Loucy (cell line): ENCODE results near the gene PLAC8.

Source experiments
- H2AFZ ChIP-seq: fragments of 200-600 bp; sonication (generic); 2 replicates; pipeline ENCODE4 v1.6.0; 2016; ENCODE audit warnings: antibody characterized with exemption, mild to moderate bottlenecking, low read length, moderate library complexity
- H3F3A ChIP-seq: fragments of 200-600 bp; 2 replicates; pipeline ENCODE4 v1.6.0; 2016; ENCODE audit warnings: antibody characterized with exemption, low read depth, mild to moderate bottlenecking
- H3K27me3 ChIP-seq: fragments of 200-600 bp; sonication (generic); 2 replicates; pipeline ENCODE4 v1.6.1; 2014; ENCODE audit warnings: low read length, mild to moderate bottlenecking; ENCODE audit not compliant: insufficient read depth, poor library complexity, severe bottlenecking
- H3K36me3 ChIP-seq: fragments of 200-600 bp; sonication (generic); 2 replicates; pipeline ENCODE4 v1.6.1; 2016; ENCODE audit warnings: low read length; ENCODE audit not compliant: insufficient read depth
- H3K4me1 ChIP-seq: fragments of 200-600 bp; sonication (generic); 2 replicates; pipeline ENCODE4 v1.5.1; 2014; ENCODE audit warnings: low read length, mild to moderate bottlenecking; ENCODE audit not compliant: insufficient read depth, poor library complexity, severe bottlenecking
- H3K4me2 ChIP-seq: fragments of 200-600 bp; sonication (generic); 2 replicates; pipeline ENCODE4 v1.6.0; 2014; ENCODE audit warnings: antibody characterized with exemption, low read length, low read depth, mild to moderate bottlenecking; ENCODE audit not compliant: poor library complexity, severe bottlenecking
- H3K4me3 ChIP-seq: fragments of 200-600 bp; sonication (generic); 2 replicates; pipeline ENCODE4 v1.5.1; 2014; ENCODE audit warnings: low read length, mild to moderate bottlenecking, mixed read lengths; ENCODE audit not compliant: poor library complexity, severe bottlenecking
- H3K79me2 ChIP-seq: fragments of 200-600 bp; sonication (generic); 2 replicates; pipeline ENCODE4 v1.6.1; 2014; ENCODE audit warnings: low read length; ENCODE audit not compliant: insufficient read depth
- H3K9ac ChIP-seq: fragments of 200-600 bp; sonication (generic); 2 replicates; pipeline ENCODE4 v1.6.0; 2014; ENCODE audit warnings: mild to moderate bottlenecking, low read depth, low read length, moderate library complexity; ENCODE audit not compliant: poor library complexity, severe bottlenecking
- H3K9me2 ChIP-seq: fragments of 200-600 bp; sonication (generic); replicated peaks from 2 replicates; pipeline ENCODE4 v1.6.1; 2016; ENCODE audit warnings: low read depth, low read length, mixed read lengths
- H3K9me3 ChIP-seq: fragments of 200-600 bp; sonication (generic); 2 replicates; pipeline ENCODE4 v1.6.1; 2014; ENCODE audit warnings: mild to moderate bottlenecking, antibody characterized with exemption, low read length, low read depth; ENCODE audit not compliant: insufficient read depth
- H4K20me1 ChIP-seq: fragments of 200-600 bp; sonication (generic); 2 replicates; pipeline ENCODE4 v1.6.0; 2014; ENCODE audit warnings: antibody characterized with exemption, low read length, mild to moderate bottlenecking; ENCODE audit not compliant: insufficient read depth, poor library complexity, severe bottlenecking
- CTCF ChIP-seq: fragments of 200-600 bp; sonication (generic); conservative IDR thresholded peaks from 2 replicates; pipeline ENCODE4 v1.5.1; 2014; ENCODE audit warnings: mild to moderate bottlenecking, antibody characterized with exemption, low read length
- EZH2phosphoT487 ChIP-seq: fragments of 200-600 bp; IDR thresholded peaks from 2 replicates; pipeline ENCODE4 v1.6.1; 2018; ENCODE audit warnings: antibody characterized with exemption, mild to moderate bottlenecking, moderate library complexity, borderline replicate concordance

PLAC8 gene

GRCh38 chr4:83083925-83084475, 30.5 kb downstream of the PLAC8 start:
- H4K20me1 ChIP-seq = no peaks in the 10 kb centered on the region
- H3K36me3 ChIP-seq = peaks cover 9% of the 10 kb centered on the region; the same call in 1 of the 2 replicates
- no peaks in the 10 kb centered on the region for H3F3A ChIP-seq
- TF ChIP-seq CTCF = peak; percentile 61
- no peak for TF ChIP-seq EZH2phosphoT487
- no peaks in the 10 kb centered on the region for H3K27me3 ChIP-seq
- peak overlapping the region; percentile 10 for H3K9ac ChIP-seq
- no peaks in the 10 kb centered on the region for H3K9me3 ChIP-seq
- peaks cover 20% of the 10 kb centered on the region for H3K4me1 ChIP-seq
- peak overlapping the region; percentile 57 for H3K4me2 ChIP-seq
- no peaks in the 10 kb centered on the region for H3K9me2 ChIP-seq
- H2AFZ ChIP-seq = no peak overlapping the region
- no peaks in the 10 kb centered on the region for H3K79me2 ChIP-seq
- H3K4me3 ChIP-seq = peak overlapping the region; percentile 3

- TF ChIP-seq EZH2phosphoT487 (no peak), CTCF (no peak)
- H3K4me1 ChIP-seq = peaks cover 27% of the 10 kb centered on the region
- H3K9me2 ChIP-seq = no peaks in the 10 kb centered on the region
- peak overlapping the region; percentile 6 for H3K9ac ChIP-seq
- H3K36me3 ChIP-seq = peaks cover under 1% of the 10 kb centered on the region; the same call in 1 of the 2 replicates
- H3K27me3 ChIP-seq = no peaks in the 10 kb centered on the region
- no peaks in the 10 kb centered on the region for H3F3A ChIP-seq
- H3K4me3 ChIP-seq = no peak overlapping the region
- H3K79me2 ChIP-seq = no peaks in the 10 kb centered on the region
- no peaks in the 10 kb centered on the region for H3K9me3 ChIP-seq
- H2AFZ ChIP-seq = no peak overlapping the region
- H3K4me2 ChIP-seq = peak overlapping the region; percentile 15
- H4K20me1 ChIP-seq = no peaks in the 10 kb centered on the region
Observed at GRCh38 chr4:83082777-83083176, 31.8 kb downstream of the PLAC8 start.

- TF ChIP-seq CTCF = no peak
- no peak for TF ChIP-seq EZH2phosphoT487
- no peak overlapping the region for H2AFZ ChIP-seq
Observed at GRCh38 chr4:83080561-83080960, 34.0 kb downstream of the PLAC8 start.

More at GRCh38 chr4:83080561-83080960, 34.0 kb downstream of the PLAC8 start:
- Histone ChIP-seq H3K79me2 (no peaks in the 10 kb centered on the region), H3K27me3 (no peaks in the 10 kb centered on the region), H3K4me3 (no peak overlapping the region), H3F3A (no peaks in the 10 kb centered on the region), H3K9ac (no peak overlapping the region), H3K36me3 (peaks cover 6% of the 10 kb centered on the region; the same call in 1 of the 2 replicates), H3K4me1 (peaks cover 27% of the 10 kb centered on the region), H3K9me3 (no peaks in the 10 kb centered on the region), H4K20me1 (no peaks in the 10 kb centered on the region), H3K4me2 (no peak overlapping the region), H3K9me2 (no peaks in the 10 kb centered on the region)
